Stimulated activated CD4-positive, alpha-beta T cell treated with anti-CD3 and anti-CD28 coated beads, Interleukin-1b, Interleukin-23, amount 100 ng/mL, for 24 hours (primary cell): ENCODE measurements around the gene NAXD.
A peak's percentile ranks its signal among the peaks of the same experiment; 100 is the strongest.
"Not testable (repeated sequence)": the region's sequence is repeated elsewhere in the genome, so short reads cannot be mapped to it uniquely, and the experiment has no call there.

ENCODE experiments used
- DNase-seq, 4 experiments: peaks; one replicate each; pipeline ENCODE4 v3.0.0-alpha.2; 2020; ENCODE audit warnings: low read depth in 4 of 4, low spot score in 1 of 4

Gene NAXD

DNA sequence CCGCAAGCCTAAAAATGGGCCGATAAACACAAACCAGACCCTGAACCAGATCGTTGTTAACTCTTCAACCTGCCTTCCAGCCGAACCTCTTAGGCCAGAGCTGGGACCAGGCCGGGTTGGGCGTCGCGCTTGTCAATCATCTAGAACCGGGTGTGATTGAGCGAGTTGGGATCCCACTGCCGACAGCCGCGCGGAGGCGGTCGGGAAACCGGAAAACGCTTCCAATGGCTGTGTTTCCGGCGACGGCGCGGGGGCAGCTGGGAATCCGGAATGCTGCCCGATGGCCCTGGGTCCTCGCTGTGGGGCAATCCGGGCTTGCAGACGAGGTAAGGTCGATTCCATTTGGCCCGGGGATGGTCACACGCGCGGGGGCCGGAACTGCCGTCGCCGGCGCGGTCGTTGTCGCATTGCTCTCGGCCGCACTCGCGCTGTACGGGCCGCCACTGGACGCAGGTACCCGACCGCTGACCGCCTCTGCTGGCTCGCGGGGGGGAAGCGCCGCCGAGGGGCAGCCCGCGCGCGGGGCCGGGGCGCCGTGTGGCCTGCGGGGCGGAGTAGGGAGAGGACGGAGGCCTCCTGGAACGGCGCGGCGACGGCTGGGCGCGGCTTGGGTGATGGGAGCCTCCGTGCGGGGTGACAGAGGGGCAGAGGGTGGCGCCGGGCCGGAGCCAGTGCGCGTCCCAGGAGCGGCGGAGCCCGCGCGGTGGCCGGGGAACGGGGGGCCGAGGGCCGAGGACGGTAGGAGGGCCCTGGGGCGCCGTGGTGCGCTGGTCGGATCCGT, at the start of gene NAXD:
NAXD (plus strand) TSS at position 224 of the 781 bp plus-strand sequence; CDS start at position 281, 57 bp downstream.
- DNase-seq = peak; percentile 56 to 84 (median 68)

DNA sequence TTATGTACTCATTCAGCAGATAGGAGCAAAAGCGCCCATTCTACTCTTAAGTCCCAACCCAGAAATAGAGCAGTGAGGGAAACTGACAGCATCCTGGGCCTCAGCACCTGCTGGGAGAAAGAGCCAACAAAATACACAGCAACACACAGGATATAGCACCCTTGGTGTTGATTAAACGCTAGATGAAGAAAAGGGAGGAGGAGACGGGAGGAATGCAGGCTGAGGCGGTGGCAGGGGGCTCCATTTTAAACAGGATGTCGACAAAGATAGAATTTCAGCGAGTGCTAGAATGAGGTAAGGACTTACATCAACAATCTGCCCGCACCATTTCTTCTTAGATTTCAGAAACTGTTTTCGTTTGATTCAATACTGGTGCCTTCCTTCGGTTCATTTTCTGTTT, 49.2 kb upstream of the NAXD start:
- DNase-seq = no peak

DNA sequence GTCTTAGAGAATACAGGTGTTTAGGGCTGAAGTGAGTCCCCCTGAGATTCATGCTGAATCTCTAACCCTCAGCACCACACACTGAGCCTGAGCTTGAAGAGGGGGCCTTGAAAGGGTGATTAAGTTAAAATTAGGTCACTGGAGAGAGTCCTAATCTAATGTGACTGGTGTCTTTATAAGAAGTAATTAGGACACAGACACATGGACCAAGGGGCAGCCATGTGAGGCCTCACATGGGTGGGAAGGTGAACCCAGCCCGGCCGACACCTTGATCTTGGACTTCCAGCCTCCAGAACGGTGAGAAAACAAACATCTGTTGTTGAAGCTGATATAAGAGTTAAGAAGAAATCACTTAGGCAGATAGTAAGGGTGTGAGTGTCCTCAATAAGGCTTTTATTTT, 46.7 kb upstream of the NAXD start:
- no peak for DNase-seq

DNA sequence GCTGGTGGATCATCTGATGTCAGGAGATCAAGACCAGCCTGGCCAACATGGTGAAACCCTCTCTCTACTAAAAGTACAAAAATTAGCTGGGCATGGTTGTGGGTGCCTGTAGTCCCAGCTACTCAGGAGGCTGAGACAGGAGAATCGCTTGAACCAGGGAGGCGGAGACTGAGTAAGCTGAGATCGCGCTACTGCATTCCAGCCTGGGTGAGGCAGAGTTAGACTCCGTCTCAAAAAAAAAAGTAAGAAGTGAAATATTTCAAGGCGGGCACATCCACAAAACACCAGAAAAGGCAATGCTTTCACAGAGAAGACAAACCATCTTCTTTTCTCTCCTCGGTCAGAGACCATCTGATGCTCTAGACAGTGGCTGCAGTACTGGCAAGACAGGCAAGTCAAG, 45.4 kb upstream of the NAXD start:
- DNase-seq = not testable (repeated sequence)

DNA sequence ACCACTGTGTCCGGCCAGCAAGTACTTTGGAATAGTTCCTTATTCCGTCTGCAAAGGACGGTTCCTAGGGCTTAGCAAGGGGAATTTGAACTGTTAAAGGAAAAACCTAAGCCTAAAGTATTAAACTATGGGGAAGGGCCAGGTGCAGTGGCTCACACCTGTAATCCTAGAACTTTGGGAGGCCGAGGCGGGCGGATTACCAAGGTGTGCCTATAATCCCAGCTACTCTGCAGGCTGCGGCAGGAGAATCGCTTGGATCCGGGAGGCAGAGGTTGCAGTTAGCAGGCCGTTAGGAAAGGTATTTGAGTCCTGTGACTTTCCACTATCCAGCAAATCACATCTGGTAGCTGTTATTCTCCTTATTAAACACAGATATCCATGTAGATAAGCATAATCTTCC, 44.5 kb upstream of the NAXD start:
- no peak for DNase-seq

DNA sequence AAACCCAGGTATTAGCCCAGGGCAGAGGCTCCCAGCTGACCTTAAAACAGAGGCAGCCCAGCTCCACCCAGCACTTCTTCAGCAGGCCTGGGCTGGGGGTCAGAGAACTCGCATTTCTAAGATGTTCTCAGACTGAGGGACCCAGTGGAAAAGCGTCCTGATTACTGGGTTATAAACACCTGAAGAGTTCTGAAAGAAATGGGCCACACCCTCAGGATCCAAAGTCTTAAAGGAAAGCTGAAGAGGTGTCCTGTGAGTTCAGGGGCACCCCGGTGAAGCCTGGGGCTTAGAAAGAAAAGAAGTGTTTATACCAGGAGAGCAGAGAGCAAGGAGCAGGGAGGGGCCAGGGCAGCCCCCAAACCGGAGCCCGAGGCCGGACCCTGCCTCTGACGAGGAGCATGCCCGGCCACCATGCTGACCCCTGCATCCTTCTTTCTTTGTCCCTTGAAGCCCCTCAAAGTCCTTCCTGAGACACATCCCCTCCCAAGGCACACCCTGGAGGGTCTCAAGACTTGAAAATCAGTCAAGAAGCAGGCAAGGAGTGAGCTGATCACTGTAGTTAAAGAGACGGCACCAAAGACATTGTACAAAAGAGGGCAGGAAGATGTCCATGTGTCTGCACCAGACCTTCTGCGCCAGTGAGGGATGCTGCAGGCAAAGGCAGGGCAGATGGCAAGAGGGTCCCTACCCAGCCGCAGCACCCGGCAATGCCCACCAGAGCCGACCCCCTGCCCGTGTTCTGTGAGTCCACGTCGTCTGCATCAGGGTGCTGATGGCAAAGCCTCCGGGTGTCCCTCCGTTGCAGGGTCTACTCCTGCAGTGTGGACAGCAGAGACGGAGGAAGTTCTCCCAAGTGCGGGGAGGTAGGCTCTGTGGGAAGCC, 43.2 kb upstream of the NAXD start:
- no peak for DNase-seq

DNA sequence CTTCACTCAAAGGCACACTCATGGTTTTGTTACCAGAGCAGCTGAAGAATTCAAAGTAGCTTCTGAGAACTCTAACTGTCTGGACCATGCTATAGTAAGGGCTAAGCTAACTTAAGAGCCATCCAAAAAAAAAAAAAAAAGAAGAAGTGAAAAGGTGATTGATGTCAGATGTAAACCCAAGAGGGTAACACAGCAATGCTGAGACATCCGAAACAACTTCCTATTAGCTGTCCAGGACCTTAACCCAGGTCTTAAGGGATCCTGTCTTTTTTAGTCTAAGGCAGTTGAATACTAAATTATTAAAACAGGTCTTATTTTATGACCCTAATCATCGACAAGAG, 42.6 kb upstream of the NAXD start:
- no peak for DNase-seq

DNA sequence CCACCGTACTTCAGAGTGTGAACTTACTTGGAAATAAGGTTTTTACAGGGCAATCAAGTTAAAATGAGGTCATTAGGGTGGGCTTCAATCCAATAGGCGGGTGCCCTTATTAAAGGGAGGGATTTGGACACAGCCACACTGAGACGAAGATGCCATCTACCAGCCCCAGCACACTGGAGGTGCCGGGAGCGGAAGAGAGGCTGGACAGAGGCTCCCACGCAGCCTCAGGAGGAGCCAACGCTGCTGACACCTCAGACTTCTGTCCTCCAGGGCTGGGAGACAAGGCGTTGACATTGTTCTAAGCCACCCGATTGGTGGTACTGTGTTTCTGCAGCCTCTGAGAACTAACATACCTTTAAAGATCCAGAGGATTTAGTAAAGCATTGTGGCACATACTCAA, 41.2 kb upstream of the NAXD start:
- DNase-seq = no peak

DNA sequence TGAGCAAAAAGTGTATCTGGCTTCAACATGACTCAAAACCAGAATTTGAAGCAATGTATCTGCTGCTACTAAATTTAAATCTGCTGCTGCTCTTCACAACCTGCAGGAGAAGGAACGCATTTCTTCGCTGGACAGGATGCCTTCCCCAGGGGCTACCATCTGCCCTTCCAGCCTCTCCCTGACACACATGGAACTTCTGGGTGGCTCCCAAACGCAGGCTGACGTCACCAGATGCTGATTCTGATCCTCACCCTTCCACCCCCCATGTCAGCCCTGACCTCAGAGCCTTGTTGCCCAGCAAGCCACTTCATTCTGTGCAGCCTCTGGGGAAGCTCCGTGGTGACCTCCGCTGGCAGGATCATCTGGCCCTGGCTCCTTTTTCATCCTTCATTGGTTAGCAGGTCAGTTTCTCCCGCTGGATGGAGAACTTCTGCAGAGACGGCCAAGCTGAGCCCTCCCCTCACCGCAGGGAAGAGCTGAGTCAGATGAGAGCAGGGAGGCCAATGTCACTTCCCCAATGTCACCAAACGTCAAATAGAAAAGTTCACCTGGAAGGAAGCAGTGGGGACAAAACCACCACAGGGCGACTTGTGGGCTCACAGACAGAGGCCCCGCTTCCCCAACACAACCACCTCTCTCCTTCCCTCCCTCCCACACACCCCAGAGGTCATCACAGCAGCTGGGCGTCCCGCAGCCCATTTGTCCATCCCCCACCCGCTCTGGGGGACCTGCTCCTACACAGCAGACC, 39.8 kb upstream of the NAXD start:
- no peak for DNase-seq

DNA sequence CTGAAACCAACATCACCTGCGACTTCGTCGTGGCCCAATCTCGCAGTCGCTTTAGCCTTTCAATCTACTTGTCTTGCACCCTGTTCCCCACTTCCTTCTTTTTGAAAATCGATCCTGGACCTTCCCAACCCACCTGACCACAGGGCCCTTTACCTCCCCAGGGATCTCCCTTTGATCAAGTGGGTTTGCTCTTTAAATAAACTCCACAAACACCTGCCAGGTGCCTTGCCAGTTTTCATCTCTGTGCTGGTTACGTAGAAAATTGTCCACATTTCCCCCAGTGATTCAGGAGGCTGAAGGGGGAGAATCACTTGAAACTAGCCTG, 39.3 kb upstream of the NAXD start:
- no peak for DNase-seq

DNA sequence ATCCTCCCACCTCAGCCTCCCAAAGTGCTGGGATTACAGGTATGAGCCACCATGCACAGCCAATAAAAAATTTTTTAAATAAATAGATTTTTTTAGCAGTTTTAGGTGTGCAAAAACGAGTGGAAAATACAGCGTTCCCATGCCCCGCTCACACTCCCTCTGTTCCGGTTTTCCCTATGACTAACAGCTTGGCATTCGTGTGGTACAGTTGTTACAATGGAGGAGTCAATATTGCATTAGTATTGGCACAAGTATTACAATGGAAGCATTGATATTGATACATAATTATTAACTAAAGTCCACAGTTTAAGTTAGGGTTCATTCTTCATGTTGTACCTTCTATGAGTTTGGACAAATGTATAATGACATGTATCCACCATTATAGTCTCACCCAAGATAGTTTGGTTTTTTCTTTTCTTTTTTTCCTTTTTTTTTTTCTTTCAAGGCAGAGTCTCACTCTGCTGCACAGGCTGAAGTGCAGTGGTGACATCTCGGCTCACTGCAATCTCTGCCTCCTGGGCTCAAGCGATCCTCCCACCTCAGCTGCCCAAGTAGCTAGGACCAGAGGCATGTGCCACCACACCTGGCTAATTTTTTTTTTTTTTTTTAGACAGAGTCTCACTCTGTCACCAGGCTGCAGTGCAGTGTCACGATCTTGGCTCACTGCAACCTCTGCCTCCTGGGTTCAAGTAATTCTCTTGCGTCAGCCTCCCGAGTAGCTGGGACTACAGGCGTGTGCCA, 38.4 kb upstream of the NAXD start:
- no peak for DNase-seq

DNA sequence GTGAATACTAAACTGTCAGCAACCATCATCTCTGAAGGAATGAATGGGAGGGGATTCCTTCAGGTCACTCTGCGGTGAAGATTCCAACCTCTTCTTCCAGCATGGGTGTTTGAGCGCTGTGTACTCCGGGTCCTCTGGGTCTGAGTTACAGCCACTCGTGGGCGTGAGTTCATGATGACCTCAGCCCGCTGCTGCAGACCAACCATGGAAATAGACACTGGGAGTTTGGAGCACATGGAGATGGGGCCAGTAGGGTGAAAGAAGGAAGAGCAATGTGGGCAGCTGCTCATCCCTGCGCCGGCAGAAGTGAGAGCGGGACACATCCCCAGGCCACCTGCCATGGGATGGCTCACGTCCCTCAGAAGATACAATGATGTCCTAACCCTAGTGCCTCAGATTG, 37.0 kb upstream of the NAXD start:
- DNase-seq = no peak

DNA sequence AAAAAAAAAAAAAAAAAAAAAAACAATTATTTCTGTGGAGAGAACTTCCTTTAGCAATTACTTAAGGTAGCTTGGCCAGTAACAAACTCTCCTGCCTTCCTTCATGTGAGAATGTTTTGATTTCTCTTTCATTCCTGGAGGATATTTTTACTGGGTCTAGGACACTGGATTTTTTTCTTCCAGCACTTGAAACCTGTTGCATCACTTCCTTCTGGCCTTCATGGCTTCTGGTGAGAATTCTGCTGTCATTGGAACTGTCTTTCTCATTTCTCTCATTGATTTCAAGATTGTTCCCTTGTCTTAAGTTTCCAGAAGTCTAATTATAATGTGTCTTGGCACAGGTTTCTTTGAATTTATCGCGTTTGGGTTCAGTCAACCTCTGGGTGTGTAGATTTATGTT, 34.5 kb upstream of the NAXD start:
- no peak for DNase-seq

DNA sequence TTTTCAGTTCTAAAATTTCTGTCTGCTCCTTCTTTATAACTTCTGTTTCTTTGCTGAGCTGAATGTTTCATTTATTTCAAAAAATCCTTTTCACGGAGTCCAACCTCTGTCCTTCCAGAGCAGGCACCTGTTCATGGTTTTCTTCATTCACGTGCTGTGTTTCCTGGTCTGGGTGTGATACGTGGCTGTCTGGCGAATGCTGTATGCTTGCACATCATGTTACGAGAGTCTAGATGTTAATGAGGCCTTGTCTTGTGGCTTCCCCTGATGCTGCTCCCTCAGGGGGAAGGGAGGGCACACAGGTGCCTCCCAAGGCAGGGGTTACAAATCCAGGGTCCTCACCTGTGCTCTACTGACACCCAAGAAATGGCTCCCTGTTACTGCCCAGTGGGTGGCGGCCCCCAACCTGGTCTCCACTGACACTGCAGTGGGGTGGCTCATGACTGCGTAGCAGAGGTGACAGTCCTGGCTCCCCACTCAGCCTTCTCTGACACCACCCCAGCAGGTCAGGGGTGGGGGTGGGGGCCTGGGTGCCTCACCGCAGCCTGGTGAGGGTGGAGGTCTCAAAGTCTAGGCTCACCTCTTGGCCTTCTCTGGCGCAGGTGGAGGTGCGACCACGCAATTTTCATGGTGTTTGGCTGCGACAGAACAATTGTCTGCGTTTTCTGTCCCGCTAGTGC, 33.7 kb upstream of the NAXD start:
- no peak for DNase-seq

DNA sequence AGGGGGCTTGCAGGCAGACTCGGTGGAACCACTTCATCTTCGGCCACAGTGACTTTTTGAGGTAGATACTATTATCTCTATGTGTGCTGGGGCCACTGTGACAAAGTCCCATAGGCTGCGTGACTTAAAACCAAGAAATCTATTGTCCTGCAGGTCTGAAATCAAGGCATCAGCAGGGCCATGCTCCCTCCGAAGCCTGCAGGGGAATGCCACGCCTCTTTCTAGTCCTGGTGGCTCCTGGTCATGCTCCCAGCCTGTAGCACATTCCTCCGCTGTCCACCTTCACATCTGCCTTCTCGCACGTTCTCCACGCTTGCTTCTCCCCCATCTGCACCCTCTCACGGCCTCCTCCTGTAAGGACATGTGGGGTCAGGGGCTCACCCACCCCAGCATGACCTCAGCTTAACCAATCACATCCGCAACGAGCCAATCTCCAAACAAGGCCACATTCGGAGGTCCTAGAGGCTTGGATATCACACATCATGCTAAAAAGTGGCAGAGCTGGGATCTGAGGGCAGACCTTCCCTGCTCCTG, 32.9 kb upstream of the NAXD start:
- no peak for DNase-seq

DNA sequence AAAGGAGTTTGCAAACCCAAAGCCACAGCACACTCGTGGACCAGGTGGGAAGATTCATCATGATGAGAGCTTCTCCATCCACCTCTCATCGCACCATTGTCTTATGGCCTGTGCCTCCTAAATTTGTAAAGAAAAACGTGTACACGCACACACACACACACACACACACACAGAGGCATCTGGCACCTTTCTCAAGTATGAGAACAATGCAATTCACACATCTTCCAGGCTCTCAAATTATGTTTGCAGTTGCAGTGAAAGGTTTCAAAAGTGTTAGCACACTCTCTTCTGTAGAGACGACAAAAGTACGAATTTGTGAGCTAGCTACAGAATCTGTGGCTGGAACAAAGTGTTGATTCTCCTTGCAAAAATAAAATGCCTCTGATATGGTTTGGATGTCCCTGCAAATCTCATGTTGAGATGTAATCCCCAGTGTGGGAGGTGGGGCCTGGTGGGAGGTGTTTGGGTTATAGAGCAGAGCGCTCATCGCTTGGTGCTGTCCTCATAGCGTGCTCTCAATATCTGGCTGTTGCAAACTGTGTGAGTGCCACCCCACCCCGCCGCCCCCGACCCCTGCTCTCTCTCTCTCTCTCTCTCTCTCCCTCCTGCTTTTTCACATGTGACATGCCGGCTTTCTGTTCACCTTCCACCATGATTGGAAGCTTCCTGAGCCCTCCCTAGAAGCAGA, 32.0 kb upstream of the NAXD start:
- no peak for DNase-seq

DNA sequence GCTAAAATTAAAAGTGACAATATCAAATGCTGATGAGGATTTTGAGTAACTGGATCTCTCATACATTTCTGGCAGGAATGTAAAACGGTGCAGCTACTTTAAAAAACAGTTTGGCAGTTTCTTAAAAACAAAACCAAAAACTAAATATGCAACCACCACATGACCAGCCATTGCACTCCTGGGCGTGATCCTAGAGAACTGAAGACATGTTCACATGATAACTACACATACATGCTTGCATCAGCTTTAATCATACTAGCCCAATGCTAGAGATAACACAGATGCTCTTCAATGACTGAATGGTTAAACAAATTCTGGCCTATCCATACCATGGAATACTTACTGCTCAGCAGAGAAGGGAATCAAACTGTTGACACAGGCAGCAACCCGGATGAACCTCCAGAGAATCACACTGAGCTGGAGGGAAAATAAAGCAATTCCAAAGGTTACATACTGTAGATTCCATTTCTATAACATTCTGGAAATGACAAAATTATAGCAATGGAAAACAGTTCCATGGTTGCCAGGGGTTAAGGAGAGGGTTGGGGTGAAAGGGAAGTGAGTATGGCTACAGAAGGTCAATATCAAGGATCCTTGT, 25.5 kb upstream of the NAXD start:
- no peak for DNase-seq

DNA sequence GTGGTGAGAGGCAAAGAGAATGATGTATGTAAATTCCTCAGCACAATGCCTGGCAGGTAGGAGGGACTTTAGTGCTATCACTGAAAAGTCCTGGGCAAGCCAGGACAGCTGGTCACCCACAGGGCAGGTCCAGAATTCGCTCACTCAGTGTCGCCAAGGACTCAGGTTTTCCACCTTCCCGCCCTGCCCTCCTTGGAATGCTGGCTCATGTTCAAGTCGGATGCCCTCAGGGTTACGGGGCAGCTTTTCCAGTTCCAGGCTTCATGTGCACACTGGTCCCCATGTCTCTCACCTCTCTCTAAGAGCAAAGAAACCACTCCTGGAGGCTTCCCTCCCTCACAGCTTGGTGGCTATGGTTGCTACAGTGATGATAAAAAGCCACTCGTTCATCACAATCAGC, 24.8 kb upstream of the NAXD start:
- no peak for DNase-seq

DNA sequence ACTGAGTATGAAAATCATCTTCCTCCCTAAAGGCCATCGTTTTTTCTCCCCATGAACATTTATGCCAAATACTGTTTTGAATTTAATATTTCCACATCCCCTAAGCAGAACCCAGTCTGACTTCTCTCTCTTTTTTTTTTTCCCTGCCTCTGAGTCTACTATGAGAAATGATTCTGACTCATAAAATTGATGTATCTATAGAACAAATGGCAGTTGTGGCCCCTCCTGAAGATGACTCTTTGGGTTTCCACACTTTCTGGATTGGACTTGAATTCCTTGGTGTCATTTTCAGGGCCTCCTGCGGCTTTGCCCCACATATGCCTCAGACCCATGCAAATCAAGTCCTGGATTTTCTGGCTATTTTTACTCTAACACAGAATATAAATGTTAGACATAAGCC, 22.7 kb upstream of the NAXD start:
- no peak for DNase-seq
